ENCODE results near the gene CRIP1.

Gene CRIP1

DNA sequence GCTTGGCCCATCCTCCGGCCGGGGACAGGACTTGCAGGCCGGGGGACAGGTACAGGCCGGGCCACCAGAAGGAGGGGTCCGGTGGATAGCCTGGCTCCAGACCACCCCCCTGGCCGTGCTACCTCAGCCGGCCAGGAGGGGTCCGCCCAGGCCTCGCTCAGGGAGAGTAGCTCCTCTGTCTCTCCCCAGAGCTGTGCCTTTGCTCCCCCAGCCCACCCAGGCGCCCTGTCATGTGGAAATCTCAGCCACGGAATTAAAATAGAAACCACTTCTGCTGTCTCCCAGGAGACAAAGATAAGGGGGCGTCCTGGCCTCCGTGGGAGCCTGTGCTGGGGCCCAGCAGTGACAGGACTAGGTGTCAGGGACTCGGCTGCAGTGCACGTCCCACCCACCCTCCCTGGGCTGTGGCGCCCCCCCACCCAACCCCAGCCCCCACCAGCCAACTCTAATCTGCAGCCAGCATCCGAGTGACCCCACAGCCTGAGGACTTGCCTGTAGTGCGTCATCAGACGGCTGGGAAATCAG is 15.3 kb upstream of the CRIP1 start:
- DNase-seq, result no peak

DNA sequence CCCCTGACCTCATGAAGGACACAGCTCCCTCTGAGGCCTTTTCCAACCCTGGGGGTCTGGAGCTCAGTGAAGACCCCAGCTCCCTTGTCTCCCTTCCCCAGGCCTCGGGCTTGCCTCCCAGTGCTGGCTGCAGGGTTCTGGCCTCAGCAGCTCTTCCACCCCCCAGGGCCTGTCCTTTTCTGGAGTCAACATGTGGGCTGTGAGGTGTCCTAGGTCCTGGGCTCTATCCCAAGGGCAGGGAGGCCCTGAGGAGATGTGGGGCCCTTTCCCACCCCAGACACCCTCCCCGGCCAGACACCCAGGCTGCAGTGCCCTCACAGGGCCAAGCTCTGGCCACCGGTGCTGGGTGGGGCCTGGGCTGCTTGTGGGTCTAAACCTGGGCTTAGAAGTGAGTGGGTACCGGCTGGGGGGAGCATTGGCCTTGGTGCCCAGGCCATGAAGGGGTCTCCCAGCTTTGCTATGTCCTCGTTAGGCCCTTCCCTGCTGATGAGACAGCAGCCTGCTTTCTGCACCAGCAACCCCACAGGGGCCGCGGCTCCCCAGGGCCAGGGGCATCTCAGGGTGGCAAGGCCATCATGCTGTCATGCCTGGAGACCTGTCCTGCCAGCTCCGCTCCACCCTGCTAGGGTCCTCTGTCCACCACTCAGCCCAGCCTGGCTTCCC is 14.7 kb upstream of the CRIP1 start:
- DNase-seq, result no peak

DNA sequence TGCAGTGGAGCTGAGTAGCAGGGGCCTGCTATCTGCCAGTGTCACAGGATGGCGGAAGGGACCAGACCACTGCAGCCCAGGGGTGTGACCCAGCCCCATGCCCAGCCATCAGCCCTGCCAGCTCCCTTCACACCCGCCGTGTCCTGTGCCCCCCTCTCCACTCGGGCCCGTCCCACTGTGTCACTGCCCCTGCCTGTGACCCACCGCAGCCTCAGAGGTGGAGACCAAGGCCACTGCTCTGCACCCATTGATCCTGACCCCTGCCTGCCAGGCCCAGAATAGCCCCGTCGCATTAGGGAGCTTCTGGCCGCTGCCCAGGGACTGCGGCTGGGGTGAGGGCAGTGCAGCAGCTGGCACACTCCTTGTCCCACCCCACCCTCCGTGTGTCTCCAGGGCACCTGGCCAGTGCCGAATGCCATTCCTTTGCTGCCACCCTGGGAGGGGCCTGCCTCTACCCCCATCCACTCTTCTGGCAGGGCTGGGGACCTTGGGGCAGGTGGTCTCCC is 14.1 kb upstream of the CRIP1 start:
- DNase-seq, result no peak

DNA sequence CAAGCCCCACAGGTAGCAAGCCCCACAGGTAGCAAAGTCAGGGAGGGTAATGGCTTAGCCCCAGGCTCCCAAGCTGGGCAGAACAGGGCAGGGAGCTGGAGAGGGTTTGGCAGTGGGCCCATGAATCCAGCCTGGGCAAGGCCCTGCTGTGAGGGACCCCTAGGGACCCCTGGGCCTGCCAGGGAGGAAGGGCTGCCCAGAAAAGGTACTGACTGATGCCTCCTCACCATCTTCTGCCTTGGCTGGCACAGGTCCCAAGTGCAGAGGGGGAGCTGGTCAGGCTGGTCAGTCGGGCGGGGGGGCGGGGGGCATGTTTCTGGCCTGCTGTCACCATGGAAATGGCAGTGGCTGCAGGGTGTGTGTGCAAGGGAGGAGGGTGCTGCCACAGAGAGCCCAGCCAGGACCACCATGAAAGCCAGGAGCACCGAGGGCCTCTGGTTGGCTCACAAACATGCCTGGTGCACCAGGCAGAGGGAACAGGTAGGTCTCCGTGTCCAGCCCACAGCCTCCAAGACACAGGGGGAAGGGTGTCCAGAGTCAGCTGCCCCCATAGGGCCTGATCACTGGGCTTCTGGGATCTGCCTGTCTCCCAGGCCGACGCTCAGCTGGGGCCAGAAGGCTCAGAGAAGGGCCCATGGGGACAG is 13.5 kb upstream of the CRIP1 start:
- DNase-seq, result no peak

- no peak for DNase-seq
Measured at GRCh38 chr14:105473677-105474482, 12.8 kb upstream of the CRIP1 start.

GRCh38 chr14:105474483-105475268 is 12.0 kb upstream of the CRIP1 start, which contains the start of gene CRIP2:
TSS of gene CRIP2 (plus strand) at chr14:105474821. CDS start at chr14:105474863, 42 bp downstream.
- no peak for DNase-seq

GRCh38 chr14:105475269-105476096 is 11.2 kb upstream of the CRIP1 start:
- no peak for DNase-seq

GRCh38 chr14:105476097-105476830 is 10.4 kb upstream of the CRIP1 start:
- DNase-seq, result no peak

DNA sequence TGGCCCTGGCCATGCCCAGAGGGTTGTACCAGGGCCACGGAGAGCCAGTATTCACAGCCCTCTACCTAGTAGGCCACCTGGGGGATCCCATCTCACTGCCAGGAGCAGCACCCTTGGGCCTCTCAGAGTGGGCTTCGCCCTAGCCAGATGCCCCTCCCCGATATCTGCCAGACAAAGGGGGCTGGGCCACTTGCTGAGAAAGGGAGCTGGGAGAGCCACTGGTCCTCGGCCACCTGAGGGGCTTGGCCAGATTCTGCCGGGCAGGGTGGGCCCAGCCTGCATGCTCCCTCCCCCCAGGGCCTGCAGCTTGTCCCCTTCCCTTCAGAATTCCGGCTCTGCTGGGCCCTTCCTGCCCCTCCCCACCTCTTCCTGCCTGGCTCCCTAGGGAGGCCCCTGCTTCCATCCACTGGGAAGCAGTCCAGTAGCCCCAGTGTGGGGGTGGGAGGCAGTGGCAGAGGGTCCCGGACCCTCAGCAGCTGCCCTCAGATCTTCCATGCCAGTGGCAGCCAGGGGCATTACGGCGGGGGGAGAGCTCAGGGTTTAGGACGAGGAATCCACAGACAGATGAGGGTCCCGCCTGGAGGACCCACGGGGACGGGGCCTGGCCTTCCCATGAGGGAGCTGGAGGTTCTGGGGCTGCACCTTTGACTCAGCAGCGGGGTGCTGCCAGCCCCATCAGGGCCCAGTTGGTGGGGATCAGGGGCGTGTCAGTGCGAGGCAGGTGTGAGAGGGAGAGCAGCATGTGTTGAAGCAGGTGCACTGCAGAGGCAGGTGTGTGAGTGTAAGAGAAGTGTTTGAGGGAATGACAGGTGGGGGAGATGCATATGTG is 9.6 kb upstream of the CRIP1 start:
- DNase-seq, result no peak

DNA sequence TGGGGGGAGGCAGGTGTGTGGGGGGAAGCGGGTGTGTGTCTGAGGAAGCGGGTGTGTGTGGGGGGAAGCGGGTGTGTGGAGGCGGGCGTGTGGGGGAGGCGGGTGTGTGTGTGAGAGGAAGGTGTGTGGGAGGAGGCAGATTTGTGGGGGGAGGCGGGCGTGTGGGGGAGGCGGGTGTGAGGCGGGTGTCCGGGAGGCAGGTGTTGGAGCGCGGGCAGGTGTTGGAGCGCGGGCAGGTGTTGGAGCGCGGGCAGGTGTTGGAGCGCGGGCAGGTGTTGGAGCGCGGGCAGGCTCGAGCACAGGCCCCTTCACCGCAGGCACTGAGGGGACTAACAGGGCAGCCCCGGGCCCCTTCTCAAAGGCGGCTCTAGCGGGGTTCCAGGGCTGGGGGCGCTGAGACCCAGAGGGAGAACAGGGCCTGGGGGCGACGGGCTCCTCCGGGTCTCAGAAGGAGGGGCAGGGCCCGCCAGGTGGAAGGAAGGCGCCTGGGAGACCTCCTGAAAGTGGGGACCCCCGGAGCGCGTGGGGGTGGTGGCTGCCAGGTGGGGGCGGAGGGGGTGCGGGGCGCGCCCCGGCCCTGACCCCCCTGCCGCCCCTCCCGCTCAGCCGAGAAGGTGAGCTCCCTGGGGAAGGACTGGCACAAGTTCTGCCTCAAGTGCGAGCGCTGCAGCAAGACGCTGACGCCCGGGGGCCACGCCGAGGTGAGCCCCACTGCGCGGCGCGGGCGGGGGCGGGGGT is 8.9 kb upstream of the CRIP1 start:
- no peak for DNase-seq

GRCh38 chr14:105478398-105479251 is 8.1 kb upstream of the CRIP1 start:
- DNase-seq, result no peak

GRCh38 chr14:105479431-105480158 is 7.1 kb upstream of the CRIP1 start:
- no peak for DNase-seq

GRCh38 chr14:105480199-105480746 is 6.4 kb upstream of the CRIP1 start:
- no peak for DNase-seq

DNA sequence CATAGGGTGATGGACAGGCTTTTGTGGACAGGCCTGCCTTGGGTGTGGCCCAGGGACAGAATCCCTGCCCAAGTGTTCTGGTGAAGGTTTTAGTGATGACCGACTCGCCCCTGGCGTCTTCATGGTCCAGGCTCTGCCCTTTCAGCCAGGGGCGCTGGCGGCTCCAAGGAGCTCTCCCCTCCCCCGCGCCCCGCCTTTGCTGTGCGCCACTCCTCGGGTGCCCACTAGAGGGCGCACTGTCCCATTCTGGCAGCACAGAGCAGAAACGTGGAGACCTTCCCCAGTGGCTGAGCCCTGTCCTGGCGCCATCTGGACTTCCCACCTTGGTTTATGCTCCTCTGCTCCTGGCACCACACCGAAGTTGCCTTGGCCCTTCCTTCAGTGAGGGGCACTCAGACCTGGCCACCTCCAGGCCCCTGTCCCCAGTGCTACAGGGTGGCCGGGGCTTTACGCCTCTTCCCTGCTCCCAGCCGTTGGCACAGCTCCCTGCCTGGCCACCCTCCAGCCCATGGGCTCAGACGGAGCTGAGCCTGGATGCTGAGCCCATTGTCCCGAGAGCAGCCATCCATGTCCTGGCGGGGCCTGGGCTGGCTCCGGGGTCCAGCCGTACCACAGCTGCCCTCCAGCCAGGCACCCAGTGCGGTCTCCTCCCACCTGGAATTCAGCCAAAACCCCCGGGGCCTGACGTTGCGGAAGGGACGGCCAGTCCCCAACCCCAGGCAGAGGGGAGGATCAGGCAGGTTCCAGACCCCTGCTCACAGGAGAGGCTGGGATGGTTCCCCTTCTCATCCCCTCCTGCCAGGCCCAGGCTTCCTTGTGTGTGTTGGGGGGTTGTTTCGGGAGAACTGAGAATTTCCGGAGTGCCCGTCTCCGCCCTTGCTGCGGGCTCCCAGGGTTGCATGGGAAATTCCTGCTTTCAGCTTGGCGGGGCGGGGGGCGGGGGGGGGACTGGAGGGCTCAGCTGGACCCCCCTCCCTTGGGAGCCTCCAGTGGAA is 5.6 kb upstream of the CRIP1 start:
- peak; percentile 31 for DNase-seq

DNA sequence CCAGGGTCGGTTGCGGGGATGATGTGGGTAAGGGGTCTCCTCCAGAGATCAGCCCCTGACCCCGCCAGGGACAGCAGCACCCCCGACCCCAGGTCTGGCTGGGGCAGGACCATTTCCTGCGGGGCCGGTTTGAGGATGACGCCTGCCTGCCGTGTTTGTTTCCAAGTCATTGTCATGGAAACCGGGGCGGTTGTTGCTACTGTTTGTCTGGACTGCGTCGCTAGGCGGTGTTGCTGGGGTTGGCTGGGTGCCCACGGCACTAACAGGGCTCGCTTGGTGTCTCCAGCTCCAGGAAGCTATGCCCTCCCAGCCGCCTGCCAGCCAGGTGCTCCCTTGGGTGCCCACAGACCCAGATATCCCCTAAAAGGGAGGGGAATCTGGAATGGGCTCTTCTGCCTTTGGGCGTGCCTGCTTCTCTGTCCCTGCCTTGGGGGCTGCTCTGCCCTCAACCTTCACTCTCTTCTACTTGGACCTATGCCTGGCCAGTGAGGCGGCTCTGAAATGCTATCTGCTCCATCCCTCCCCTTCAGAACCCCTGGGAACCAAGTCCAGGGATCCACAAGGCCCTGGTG is 4.7 kb upstream of the CRIP1 start:
- peak; percentile 41 for DNase-seq
